ENCODE data around the gene WNT5A.
A peak's percentile ranks its signal among the peaks of the same experiment; 100 is the strongest.

- TF ChIP-seq EZH2 (IDR thresholded peaks at IDR 0.05; ENCODE audit: low read length), result no peak
- TF ChIP-seq CTCF (optimal IDR thresholded peaks at IDR 0.05 in 1 of 3, IDR thresholded peaks at IDR 0.05 in 1 of 3, conservative IDR thresholded peaks at IDR 0.05 in 1 of 3; ENCODE audit: extremely low read depth in 1 of 3, insufficient read depth in 2 of 3, low read length in 3 of 3), result peak; percentile 68 to 73 (median 70)
These were observed 52.3 kb downstream of the WNT5A start for GRCh38 chr3:55434789-55435188.
